ENCODE measurements around the gene BLOC1S3.

Gene BLOC1S3

DNA sequence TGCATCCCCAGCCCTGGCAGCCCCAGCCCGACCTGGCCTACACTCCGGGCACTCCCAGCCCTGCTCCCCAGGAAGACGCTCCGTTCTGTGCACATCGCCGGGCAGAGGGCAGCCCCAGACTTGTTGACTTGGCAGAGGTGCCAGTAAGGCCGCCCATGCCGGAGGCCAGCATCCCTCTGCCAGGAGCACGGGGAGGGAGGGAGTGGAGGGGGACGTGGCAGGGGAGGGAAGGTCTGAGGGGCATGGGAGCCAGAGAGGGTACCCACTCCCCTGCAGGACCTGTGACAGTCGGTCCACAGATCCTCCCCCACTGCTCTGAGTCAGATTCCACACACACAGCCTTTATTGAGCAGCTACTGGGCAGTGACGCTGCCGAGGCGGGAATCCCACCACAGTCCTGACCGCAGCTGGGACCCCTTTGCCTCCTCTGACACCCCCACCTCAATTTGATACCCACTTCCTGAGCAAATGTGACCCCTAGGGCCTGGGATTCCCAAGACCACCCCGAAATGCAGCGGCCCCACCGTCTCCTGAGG, 15.9 kb upstream of the BLOC1S3 start:
- no peak for DNase-seq

DNA sequence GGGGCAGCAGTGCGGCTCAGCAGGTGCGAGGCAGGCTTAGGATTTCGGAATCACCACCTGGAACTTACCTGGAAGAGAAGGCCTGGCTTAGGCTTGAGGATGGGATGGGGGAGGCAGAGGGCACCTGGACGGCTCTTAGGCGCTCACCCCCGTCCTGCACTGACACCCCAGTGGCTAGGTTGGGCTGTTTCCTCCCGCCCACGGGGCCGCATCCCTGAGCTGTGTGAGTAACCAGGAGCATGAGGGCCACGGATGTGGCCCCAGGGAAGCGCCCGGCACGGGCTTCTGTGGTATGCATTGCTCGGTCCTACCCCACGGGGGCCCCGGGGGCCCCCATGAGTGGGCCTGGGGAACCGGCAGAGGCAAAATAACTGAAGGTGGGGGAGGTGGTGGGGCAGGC, 15.4 kb upstream of the BLOC1S3 start:
- no peak for DNase-seq

DNA sequence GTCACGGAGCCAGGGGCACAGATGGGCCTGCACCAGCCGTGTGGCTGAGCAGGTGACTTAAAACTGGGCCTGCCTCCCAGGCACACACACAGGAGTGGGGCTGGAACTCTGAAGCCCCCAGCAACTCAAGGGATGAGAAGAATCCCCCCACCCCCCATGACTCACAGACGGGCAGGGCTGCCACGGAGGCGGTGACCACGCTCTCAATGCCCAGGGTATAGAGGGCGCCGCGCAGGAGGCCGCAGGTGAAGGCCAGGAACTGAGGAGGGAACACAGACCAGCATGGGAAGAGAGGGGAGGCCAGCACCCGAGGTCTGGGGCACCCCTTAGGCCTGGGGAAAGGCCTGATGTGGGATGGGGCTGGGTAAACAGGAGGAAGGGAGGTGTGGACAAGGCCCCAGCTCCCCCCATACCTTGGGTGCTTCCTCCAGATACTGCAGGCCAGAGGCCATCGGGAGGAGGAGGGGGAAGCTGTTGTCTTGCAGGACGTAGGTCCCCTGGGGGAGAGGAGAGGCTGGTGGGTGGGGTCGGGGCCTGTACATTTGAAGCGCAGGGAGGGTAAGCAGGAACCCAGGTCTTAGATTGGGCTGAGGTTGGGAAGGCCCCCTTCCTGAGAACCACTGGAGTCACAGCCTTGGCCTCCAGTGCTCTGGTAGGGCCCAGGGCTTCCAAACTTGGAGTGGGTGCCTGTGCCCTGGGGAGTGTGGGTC, 14.7 kb upstream of the BLOC1S3 start:
- DNase-seq, result no peak

DNA sequence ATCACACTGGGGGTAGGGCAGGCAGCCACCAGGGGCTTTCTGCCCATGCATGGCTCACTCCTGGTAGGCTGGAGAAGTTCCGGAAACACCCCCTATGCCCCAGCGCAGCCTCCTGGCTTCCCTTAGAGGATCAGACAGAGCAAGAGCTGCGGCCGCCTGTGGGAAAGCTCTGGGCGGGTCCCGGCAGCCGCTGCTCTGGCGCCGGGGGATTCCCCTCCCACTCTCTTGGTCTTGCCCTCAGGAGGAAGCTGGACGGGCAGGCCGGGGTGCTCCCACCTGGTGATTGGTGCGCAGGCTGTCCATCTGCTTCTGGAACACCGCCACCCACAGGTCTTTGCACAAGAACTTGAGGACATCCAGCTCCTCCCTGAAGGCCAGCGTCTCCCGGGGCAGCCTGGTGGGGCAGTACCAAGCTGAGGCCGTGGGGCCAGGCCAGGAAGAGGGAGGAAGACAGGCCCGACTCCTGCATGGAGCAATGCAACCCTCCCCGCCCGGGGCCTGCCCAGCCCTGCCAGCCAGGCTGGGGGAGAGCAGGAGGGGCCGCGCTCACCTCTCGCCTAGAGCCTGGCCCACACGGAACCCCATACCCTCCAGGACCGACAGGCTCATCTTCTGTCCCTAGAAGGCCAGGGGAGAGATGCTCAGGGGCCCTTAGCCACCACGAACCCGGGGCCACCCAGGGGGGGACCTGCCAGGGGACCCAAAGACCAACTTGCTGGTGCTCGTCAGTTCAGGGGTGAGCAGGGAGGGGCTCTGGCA, 13.8 kb upstream of the BLOC1S3 start:
- peak; percentile 57 for DNase-seq

DNA sequence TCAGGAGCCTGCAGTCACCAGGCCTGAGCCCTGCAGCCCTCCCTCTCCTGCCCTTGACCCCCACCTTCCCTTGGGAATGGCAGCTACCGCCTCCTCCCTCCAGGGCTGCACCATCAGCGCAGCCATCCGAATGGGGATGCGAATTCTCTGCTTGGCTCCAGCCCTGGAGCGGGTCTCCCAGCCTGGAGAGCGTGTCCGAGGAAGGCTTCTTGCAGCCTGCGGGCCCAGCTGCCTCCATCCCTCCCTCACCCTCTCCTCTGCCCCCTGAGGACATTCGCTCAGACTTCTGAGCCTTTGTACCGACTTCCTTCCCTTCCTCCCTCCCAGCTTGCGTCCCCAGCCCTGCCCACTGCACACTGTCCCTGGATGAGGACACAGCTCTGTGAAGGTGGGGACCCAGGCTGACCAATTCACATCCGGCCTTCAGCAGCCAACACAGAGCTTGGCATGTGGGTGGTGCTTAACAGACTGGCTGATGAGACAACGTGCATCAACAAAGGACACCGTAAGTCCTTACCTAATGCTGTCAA, 11.8 kb upstream of the BLOC1S3 start:
- no peak for DNase-seq

DNA sequence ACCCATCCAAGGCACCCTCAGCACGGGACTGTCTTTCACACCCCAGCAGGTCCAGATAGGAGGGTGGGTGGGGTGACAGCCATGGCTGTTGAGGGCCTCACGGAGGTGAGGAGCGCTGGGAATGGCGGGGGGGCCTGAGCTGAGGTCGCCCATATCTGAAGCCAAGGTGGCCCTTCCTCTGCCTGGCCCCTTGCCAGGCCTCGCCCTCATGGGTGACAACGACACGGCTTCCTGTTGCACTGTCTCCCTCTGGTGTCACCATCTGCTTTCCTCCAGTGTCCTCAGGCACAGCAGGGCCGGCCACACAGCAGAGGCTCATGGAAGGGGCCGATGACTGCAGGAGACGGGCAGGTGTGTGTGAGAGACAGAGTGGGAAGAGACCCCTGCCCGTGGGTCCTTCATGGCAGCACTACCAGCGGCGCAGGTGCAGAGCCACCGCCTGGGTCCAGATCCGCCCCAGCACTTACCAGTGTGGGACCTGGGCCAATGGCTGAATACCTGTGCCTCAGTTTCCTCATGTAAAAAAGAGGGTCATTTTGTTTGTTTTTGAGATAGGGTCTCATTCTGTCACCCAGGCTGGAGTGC, 9.7 kb upstream of the BLOC1S3 start:
- no peak for DNase-seq

DNA sequence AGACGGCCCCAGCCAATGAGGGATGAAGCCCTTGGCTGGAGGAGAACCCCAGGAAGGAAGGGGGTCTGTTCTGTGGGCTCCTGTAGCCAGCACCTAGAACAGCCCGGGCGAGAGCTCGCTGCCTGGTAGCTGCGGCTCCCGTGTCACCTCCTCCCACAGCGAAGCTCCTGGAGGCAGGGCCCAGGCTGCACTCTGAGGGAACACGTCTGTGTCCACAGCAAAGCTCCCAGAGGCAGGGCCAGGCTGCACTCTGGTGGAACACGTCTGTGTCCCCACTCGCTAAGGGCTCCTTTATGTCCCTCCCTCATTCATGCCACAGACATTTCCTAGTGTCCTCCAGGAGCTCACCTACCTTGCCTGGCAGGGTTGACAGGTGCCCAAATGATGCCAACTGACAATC, 9.0 kb upstream of the BLOC1S3 start:
- DNase-seq, result no peak

DNA sequence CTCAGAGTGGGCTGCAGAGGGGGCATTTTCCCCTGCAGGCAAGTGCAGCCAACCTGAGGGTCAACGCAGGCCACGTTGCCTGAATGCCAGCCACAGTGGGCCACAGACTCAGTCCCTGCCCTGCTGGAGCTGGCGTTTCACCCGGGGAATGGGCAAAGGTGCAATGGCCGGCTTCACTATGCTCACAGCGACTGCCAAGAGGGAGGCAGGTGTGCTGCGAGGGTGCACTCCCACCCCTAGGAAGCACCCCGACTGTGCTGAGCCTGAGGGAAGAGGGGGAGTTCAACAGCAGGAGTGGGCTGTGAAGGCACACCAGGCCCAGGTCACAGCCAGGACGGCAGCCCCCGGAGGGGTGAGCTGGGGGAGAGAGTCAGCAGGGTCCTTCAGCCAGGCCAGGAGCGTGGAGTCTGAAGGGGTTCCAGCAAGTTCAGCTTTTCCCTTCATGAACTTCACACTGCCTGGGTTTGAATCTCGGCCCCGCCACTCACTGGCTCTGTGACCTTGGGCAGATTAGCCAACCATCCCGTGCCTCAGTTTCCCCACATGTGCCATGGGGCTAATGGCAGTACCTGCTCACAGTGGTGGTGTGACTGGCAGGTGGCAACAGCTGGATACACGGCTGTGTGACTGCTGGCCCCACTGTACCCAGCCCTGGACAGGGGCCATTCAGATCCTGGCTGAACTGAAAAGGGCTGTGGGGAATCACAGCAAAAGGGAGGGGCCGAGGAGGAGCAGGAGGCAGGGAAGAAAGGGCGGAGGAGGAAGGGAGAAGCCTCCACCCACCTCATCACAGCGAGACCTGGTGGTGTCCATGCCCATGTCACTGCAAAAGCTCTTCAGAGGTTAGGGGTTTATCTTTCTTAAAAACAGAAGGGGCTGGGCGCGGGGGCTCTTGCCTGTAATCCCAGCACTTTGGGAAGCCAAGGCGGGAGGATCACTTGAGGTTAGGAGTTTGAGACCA, 8.2 kb upstream of the BLOC1S3 start:
- DNase-seq, result no peak

DNA sequence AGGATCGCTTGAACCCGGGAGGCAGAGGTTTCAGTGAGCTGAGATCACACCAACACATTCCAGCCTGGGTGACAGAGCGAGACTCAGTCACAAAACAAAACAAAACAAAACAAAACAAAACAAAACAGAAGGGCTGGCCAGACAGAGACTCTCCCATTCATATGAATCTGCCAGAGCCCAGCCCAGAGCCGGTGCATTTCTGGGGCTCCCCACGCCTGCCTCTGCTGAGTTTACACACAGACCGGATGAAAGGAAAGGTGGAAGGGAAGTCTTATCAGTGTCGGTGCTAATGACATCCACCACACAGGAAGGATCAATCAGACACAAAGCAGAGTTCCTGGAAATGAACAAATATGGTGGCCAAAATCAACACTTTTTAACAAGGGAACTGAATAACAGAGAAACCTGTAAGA, 7.4 kb upstream of the BLOC1S3 start:
- peak; percentile 37 for DNase-seq

DNA sequence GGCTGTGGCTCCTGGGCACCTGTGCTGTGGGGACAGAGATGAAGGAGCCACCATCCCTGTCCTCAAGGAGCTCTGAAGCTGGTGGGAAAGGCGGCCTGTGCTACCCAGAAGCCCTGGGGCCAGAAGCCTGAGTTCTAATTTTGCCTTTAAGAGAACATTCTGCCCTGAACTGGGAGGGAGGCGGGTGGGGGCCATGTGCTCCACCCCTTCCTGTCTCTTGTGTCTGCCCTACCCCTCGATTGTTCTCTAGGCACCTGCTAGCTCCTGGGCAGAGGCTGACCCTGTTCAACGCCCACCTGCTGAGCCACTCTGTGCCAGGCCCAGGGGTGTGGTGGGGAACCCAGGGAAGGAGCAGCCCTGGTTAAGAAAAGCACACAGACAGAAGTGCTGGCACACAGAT, 6.4 kb upstream of the BLOC1S3 start:
- DNase-seq, result no peak

DNA sequence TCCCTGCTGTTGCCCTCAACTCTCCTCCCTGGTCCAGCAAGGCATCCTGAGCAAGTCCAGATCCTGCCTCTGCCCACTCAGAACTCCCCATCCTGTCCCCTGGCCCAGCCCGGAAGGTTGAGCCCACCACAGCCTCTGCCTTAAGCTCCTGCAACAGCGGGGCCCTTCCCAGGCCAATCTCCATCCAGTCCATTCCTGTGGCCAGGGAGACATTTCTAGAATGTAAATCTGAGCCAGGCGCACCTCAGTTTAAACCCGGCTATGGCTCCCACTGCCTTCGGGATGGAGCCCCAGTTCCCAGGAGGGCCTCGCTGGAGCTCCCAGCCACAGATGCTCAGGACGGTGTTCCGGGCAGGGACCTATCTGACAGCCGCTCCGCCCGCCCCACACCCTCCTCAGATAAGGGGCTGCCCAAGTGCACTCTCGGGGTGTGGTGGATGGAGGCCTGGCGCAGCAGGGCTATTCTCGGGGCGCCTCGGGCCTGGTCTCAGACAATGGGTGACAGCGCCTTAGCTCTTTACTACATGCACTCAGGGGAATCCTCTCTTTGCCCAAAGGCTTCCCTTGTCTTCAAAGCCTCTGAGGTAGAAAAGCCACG, 5.9 kb upstream of the BLOC1S3 start:
- no peak for DNase-seq

DNA sequence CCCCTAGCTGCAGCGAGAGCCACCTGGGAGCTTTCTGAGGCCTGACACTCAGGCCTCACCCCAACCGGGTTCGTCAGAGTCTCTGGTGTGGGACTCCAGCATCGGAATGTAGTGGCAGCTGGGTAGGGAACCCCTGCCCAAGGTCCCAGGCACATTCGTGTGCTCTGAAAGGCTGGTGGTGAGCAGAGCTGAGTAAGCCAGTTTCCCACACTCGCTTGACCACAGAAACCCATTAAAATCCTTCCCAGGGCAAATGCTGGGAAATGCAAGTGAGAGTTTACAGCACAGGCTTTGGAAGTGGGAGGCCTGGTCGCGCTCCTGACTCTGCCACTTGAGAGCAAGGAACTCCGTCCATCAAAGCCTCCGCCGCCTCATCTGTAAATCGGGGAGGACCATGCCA, 4.8 kb upstream of the BLOC1S3 start:
- no peak for DNase-seq

DNA sequence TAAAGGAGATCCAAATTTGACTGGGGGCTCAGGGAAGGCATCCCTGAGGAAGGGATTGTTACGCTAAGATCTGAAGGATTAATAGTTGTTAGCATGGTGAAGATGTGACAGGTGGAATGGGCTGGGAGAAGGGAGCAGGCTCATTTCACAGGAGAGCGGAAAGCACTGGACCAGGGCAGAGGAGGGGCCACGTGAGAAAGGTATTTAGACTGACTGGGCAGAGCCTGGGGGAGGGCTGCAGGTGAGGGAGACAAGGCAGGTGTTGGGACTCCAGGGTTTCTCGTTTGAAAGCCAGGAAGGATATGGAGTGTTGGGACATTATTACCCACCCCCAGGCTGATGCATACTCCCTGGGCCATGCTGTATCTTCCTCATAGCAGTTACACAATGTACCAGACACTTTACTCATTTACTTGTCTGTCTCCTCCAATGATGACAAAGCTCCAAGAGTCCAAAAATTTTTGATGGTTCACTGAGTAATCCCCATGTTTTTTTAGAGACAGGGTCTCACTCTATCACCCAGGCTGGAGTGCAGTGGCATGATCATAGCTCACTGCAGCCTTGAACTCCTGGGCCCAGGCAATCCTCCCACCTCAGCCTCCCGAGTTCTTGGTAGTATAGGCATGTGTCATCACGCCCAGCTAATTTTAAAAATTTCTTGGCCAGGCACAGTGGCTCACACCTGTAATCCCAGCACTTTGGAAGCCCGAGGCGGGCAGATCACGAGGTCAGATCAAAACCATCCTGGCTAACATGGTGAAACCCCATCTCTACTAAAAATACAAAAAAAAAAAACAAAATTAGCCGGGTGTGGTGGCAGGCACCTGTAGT, 2.9 kb upstream of the BLOC1S3 start:
- DNase-seq, result no peak

DNA sequence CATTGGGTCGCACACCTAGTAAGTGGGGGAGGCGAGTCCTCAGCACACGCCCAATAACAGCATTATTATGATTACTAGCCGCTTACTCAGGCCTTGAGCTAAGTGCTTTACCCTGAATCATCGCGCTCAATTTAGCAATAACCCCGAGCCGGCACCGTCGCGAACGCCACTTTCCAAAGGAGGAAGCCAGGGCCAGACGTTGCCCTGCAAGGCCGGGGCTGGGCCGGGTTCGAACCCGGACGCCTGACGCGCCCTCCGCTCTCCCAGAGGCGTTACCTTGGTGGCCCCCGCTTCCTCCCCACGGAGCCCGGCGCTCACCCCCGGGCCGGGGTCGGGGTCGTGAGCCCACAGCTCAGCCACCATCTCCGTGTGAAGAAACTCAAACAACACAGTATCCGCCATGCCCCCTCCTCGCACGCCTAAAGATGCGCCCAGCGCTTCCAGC, 745 bp upstream of the BLOC1S3 start, which contains the start of gene TRAPPC6A:
TSS of gene TRAPPC6A (minus strand) at position 421 of the 445 bp plus-strand sequence. CDS start at position 402, 19 bp downstream.
- DNase-seq, result no peak

DNA sequence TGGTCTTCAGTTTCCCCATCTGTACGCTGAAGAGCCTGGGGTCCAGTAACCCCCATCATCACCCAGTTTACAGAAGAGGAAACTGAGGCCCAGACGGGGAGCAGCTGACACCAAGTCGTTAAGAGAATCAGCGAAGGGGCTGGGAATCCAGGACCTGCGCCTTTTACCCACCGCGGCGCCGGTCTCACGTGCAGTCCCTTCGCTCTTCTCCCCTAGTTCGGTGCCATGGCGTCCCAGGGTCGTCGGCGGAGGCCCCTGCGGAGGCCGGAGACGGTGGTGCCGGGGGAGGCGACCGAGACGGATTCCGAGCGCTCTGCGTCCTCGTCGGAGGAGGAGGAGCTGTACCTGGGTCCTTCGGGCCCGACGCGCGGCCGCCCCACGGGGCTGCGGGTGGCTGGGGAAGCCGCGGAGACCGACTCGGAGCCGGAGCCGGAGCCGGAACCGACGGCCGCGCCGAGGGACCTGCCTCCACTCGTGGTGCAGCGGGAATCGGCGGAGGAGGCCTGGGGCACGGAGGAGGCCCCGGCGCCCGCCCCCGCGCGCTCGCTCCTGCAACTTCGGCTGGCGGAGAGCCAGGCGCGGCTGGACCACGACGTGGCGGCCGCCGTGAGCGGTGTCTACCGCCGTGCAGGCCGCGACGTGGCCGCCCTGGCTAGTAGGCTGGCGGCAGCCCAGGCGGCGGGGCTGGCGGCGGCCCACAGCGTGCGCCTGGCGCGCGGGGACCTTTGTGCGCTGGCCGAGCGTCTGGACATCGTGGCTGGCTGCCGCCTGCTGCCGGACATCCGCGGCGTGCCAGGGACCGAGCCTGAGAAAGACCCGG, 698 bp downstream of the BLOC1S3 start:
- peak; percentile 42 for DNase-seq

DNA sequence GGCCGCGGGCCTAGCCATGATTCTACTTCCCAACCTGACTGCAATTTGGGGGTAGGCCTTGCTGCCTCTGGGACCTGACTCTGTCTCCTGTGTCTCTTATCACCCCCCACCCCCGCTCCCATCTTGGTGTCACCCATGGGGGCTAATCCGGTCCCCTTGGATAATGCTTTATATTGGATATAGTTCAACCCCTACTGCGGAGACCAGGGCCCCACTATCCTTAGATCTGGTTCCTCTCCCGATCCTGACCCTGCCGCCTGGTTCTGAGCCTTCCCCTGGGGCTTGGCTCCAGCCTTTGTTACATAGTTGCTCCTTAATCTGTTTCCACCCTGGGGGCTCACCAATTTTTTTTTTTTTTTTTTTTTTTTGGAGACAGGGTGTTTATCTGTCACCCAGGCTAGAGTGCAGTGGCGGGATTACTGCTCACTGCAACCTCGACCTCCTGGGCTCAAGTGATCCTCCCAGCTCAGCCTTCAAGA, 1.3 kb downstream of the BLOC1S3 start:
- no peak for DNase-seq

DNA sequence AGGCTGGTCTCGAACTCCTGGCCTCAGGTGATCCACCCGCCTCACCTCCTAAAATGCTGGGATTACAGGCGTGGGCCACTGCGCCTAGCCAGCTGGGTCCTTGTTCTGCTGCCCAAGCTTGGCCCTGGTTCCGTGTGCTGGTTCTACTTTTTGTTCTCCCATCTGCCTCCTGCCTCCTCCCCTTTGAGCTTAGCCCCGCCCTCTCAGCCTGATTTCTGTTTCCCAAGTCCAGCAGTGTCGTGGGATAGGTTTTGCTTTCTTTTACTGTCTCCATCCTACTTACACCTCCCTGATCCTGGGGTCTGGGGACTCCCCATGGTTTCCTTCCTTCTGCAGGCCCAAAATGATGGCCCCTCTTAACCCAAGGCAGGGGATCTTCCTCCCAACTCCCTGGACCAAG, 2.4 kb downstream of the BLOC1S3 start:
- DNase-seq, result no peak

DNA sequence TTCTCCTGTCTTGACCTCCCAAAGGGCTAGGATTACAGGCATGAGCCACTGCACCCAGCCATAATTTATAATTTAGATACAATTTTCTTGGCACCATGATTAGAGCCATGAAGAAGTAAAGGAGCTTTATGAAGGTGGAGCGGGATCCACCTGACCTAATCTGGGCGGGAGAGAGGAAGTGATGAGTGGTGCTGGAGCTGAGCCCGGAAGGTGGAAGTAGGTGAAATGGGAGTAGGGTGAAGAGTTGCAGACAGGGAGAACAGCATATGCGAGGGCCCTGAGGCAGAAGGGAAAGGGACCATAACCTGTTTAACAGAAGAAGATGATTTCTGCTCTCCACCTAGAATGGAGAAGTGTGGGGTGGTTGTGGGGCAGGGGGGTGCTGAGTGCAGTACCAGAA, 4.2 kb downstream of the BLOC1S3 start:
- DNase-seq, result no peak

DNA sequence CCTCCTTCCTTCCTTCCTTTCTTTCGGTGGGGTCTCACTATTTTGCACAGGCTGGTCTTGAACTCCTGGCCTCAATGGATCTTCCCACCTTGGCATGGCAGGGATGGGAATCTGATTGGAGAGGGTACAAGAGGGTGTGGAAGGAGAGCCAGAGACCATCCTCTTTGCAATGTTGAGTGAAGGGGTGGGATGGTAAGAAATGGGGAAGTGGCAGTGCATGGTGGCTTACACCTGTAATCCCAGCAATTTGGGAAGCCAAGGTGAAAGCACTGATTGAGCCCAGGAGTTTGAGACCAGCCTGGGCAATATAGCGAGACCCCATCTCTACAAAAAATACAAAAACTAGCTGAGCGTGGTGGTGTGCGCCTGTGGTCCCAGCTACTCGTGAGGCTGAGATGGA, 5.5 kb downstream of the BLOC1S3 start:
- DNase-seq, result no peak
